H1 (cell line): ENCODE results near the gene ACAP3. TPM values are rescaled to one million over a fixed set of nuclear protein-coding genes. Genes with fewer than 3 reads are reported as not detected.
A peak's percentile ranks its signal among the peaks of the same experiment; 100 is the strongest.

ENCODE experiments used
- CTCF ChIA-PET: fragments of 300-600 bp; sonication (Branson Sonifier 250); formaldehyde crosslinking; loops from one replicate; lab custom pipeline; 2021; ENCODE audit not compliant: partially characterized antibody; lab: Charles Lee
- POLR2A ChIA-PET: fragments of 300-600 bp; sonication (Branson Sonifier 250); formaldehyde crosslinking; loops from one replicate; lab custom pipeline; 2021; ENCODE audit warnings: inconsistent platforms; ENCODE audit not compliant: partially characterized antibody; lab: Charles Lee
- DNase-seq, 2 experiments: peaks; one replicate each; pipeline versions ENCODE4 v3.0.0 to v3.0.0-alpha.2; 2010 to 2022; ENCODE audit warnings: low spot score in 2 of 2, low read depth in 1 of 2, mixed read lengths in 1 of 2
- FAIRE-seq: peaks from 2 replicates; lab custom pipeline; 2011; peaks lifted over from hg19 to GRCh38; lab: Jason Lieb, UNC
- H2AFZ ChIP-seq: 2 replicates; pipeline ENCODE4 v1.8.1; 2012; ENCODE audit warnings: low read length, inconsistent platforms
- H2AK5ac ChIP-seq: 2 replicates; pipeline ENCODE4 v1.6.1; 2013; ENCODE audit warnings: low read depth, low read length
- H2BK120ac ChIP-seq: replicated peaks from 2 replicates; pipeline ENCODE3; 2013; ENCODE audit warnings: low read depth, low read length, inconsistent platforms
- H2BK12ac ChIP-seq: 2 replicates; pipeline ENCODE4 v1.6.1; 2013; ENCODE audit warnings: low read depth, low read length
- H2BK15ac ChIP-seq: 2 replicates; pipeline ENCODE4 v1.6.1; 2013; ENCODE audit warnings: low read length
- H2BK20ac ChIP-seq: 2 replicates; pipeline ENCODE4 v1.6.1; 2013; ENCODE audit warnings: low read length
- H2BK5ac ChIP-seq: 2 replicates; pipeline ENCODE4 v1.6.1; 2013; ENCODE audit warnings: low read depth, low read length
- H3K14ac ChIP-seq: 2 replicates; pipeline ENCODE4 v1.6.1; 2013; ENCODE audit warnings: inconsistent platforms; ENCODE audit not compliant: insufficient read length
- H3K18ac ChIP-seq: 2 replicates; pipeline ENCODE4 v1.6.1; 2013; ENCODE audit warnings: low read length; ENCODE audit errors: extremely low read depth
- H3K23ac ChIP-seq: 2 replicates; pipeline ENCODE4 v1.6.1; 2013; ENCODE audit warnings: inconsistent platforms; ENCODE audit not compliant: insufficient read length
- H3K23me2 ChIP-seq: 2 replicates; pipeline ENCODE4 v1.6.1; 2013; ENCODE audit warnings: low read depth, low read length
- H3K27ac ChIP-seq: 2 replicates; pipeline ENCODE4 v1.6.1; 2011; ENCODE audit warnings: low read depth, low read length, inconsistent platforms
- H3K27me3 ChIP-seq, 4 experiments: replicated peaks in 1 of 4; 1 replicate in 1 of 4; 2 replicates in 3 of 4; pipeline versions ENCODE4 v1.6.1 to v1.8.1; 2011 to 2013; ENCODE audit warnings: low read length in 3 of 4, mild to moderate bottlenecking in 3 of 4, inconsistent platforms in 2 of 4, mixed read lengths in 2 of 4, moderate library complexity in 1 of 4; ENCODE audit not compliant: control insufficient read depth in 3 of 4, insufficient read depth in 3 of 4; ENCODE audit errors: extremely low read depth in 1 of 4
- H3K36me3 ChIP-seq, 4 experiments: 2 replicates each; pipeline versions ENCODE4 v1.6.1 to v1.8.1; 2011 to 2013; ENCODE audit warnings: mild to moderate bottlenecking in 4 of 4, low read length in 3 of 4, moderate library complexity in 2 of 4, control low read depth in 1 of 4, inconsistent platforms in 1 of 4; ENCODE audit not compliant: insufficient read depth in 4 of 4, control insufficient read depth in 2 of 4
- H3K4ac ChIP-seq: replicated peaks from 2 replicates; pipeline ENCODE3; 2013; ENCODE audit warnings: low read length, low read depth, mixed read lengths, inconsistent platforms; ENCODE audit not compliant: insufficient read length
- H3K4me1 ChIP-seq, 4 experiments: replicated peaks in 1 of 4; 1 replicate in 1 of 4; 2 replicates in 3 of 4; pipeline versions ENCODE4 v1.6.1 to v1.8.1; 2011 to 2013; ENCODE audit warnings: low read length in 3 of 4, inconsistent platforms in 2 of 4, mixed read lengths in 1 of 4; ENCODE audit not compliant: insufficient read depth in 4 of 4, control insufficient read depth in 3 of 4
- H3K4me2 ChIP-seq, 2 experiments: 2 replicates each; pipeline versions ENCODE4 v1.6.1 to v1.8.1; 2011 to 2013; ENCODE audit warnings: low read depth in 2 of 2, low read length in 2 of 2, control low read depth in 1 of 2, inconsistent platforms in 1 of 2, mild to moderate bottlenecking in 1 of 2; ENCODE audit not compliant: insufficient read depth in 1 of 2
- H3K4me3 ChIP-seq, 4 experiments: fragments of 200-600, 300-600 bp in 1 of 4; sonication (generic), shearing (Covaris generic), sonication (Bioruptor Twin) in 1 of 4; 2 replicates each; pipeline versions ENCODE4 v1.5.1 to v1.8.1; 2011 to 2016; ENCODE audit warnings: low read length in 4 of 4, low read depth in 3 of 4, control low read depth in 2 of 4, inconsistent platforms in 2 of 4, mild to moderate bottlenecking in 2 of 4, mixed read lengths in 1 of 4, moderate library complexity in 1 of 4; ENCODE audit not compliant: insufficient read depth in 2 of 4; ENCODE audit errors: extremely low read depth in 1 of 4
- H3K56ac ChIP-seq: replicated peaks from 2 replicates; pipeline ENCODE3; 2013; ENCODE audit warnings: low read depth, mild to moderate bottlenecking, mixed read lengths, low read length, inconsistent platforms; ENCODE audit not compliant: insufficient read length
- H3K79me1 ChIP-seq: 2 replicates; pipeline ENCODE4 v1.6.1; 2013; ENCODE audit warnings: low read depth, low read length, control low read depth
- H3K79me2 ChIP-seq, 2 experiments: 2 replicates each; pipeline versions ENCODE4 v1.6.1 to v1.8.1; 2012 to 2013; ENCODE audit warnings: low read length in 2 of 2, mild to moderate bottlenecking in 2 of 2, inconsistent platforms in 1 of 2; ENCODE audit not compliant: insufficient read depth in 2 of 2, control insufficient read depth in 1 of 2
- H3K9ac ChIP-seq, 4 experiments: replicated peaks in 1 of 4; 1 replicate in 1 of 4; 2 replicates in 3 of 4; pipeline versions ENCODE4 v1.6.1 to v1.8.1; 2011 to 2013; ENCODE audit warnings: low read depth in 3 of 4, low read length in 3 of 4, control low read depth in 2 of 4, mild to moderate bottlenecking in 2 of 4, moderate library complexity in 2 of 4, inconsistent platforms in 1 of 4; ENCODE audit errors: extremely low read depth in 1 of 4
- H3K9me3 ChIP-seq, 2 experiments: 2 replicates each; pipeline versions ENCODE4 v1.6.1 to v1.8.1; 2012 to 2013; ENCODE audit warnings: mild to moderate bottlenecking in 2 of 2, moderate library complexity in 2 of 2, control low read depth in 1 of 2, inconsistent platforms in 1 of 2, low read depth in 1 of 2, low read length in 1 of 2, mixed read lengths in 1 of 2; ENCODE audit not compliant: insufficient read depth in 2 of 2
- H4K20me1 ChIP-seq, 2 experiments: replicated peaks in 1 of 2; 2 replicates each; pipeline versions ENCODE3 to v1.8.1; 2011 to 2013; ENCODE audit warnings: inconsistent platforms in 2 of 2, low read length in 2 of 2, mild to moderate bottlenecking in 1 of 2; ENCODE audit not compliant: insufficient read depth in 2 of 2, control insufficient read depth in 1 of 2
- H4K5ac ChIP-seq: 2 replicates; pipeline ENCODE4 v1.6.1; 2013; ENCODE audit warnings: low read length, low read depth, mixed read lengths, inconsistent platforms; ENCODE audit not compliant: insufficient read length
- H4K8ac ChIP-seq: 2 replicates; pipeline ENCODE4 v1.8.0; 2013; ENCODE audit warnings: mild to moderate bottlenecking, moderate library complexity, low read length, inconsistent platforms; ENCODE audit not compliant: insufficient read depth; ENCODE audit errors: extremely low read depth
- H4K91ac ChIP-seq: replicated peaks from 2 replicates; pipeline ENCODE3; 2013; ENCODE audit warnings: low read length, mixed read lengths, inconsistent platforms; ENCODE audit not compliant: insufficient read length
- CHD1 ChIP-seq: IDR thresholded peaks from 2 replicates; pipeline ENCODE4 v1.6.1; 2012; ENCODE audit warnings: low read depth, low read length, improper control_type of control experiment
- SP2 ChIP-seq: IDR thresholded peaks from 2 replicates; pipeline ENCODE4 v1.6.1; 2012; ENCODE audit warnings: mild to moderate bottlenecking, low read length, inconsistent platforms
- SP4 ChIP-seq: IDR thresholded peaks from 2 replicates; pipeline ENCODE4 v1.6.1; 2012; ENCODE audit warnings: low read length, inconsistent platforms
- WGBS, 2 experiments: shearing (Covaris generic) in 1 of 2; methylation state at CpG; one replicate each; pipeline versions ENCODE4 v1.1.6 to v1.1.7; 2013 to 2015; ENCODE audit warnings: low lambda C conversion rate in 2 of 2, mixed read lengths in 2 of 2, inconsistent platforms in 1 of 2, low coverage in 1 of 2, missing lambda C conversion rate in 1 of 2; ENCODE audit not compliant: insufficient replicate concordance in 2 of 2, insufficient coverage in 1 of 2, insufficient read length in 1 of 2; ENCODE audit errors: extremely low coverage in 1 of 2, missing lambda C conversion rate in 1 of 2; 5-methylcytosine and 5-hydroxymethylcytosine counted together
- polyA plus RNA-seq, 7 experiments: library from polyadenylated mRNA; depleted of rRNA in 3 of 7; stranded (reverse) in 5 of 7; unstranded in 2 of 7; fragments of >200 nt in 5 of 7; fragments of 200-250 nt in 2 of 7; gene quantifications; 1 replicate in 5 of 7; 2 replicates in 1 of 7; 4 replicates in 1 of 7; pipeline versions ENCODE4 v1.2.1 to v1.2.3, GENCODE V29; 2011 to 2013; ENCODE audit warnings: missing spikeins in 2 of 7, mixed read lengths in 2 of 7
- total RNA-seq: library from RNA; stranded (reverse); fragmentation: NEBNext Ultra II Directional; extraction: Animal tissue kit (Norgen Biotek cat#: 25700); gene quantifications from 2 replicates; pipeline ENCODE4 v1.2.1, GENCODE V29; 2021
- TF ChIP-seq, protein P1 (sequence below), 3 experiments: IDR thresholded peaks; 1 replicate in 2 of 3; 2 replicates in 1 of 3; pipeline versions ENCODE4 v1.5.1 to v1.6.1; 2011; ENCODE audit warnings: low read length in 3 of 3, mild to moderate bottlenecking in 3 of 3, inconsistent platforms in 2 of 3, low read depth in 1 of 3, moderate library complexity in 1 of 3; ENCODE audit not compliant: insufficient read depth in 1 of 3; ENCODE audit errors: control extremely low read depth in 1 of 3

The ACAP3 gene
- total and polyA plus RNA-seq, 2 of the 8 experiments (the other 6 are each of a cell fraction or from before 2014, with no cell fraction given) = 14.8 to 28.3 TPM

DNA sequence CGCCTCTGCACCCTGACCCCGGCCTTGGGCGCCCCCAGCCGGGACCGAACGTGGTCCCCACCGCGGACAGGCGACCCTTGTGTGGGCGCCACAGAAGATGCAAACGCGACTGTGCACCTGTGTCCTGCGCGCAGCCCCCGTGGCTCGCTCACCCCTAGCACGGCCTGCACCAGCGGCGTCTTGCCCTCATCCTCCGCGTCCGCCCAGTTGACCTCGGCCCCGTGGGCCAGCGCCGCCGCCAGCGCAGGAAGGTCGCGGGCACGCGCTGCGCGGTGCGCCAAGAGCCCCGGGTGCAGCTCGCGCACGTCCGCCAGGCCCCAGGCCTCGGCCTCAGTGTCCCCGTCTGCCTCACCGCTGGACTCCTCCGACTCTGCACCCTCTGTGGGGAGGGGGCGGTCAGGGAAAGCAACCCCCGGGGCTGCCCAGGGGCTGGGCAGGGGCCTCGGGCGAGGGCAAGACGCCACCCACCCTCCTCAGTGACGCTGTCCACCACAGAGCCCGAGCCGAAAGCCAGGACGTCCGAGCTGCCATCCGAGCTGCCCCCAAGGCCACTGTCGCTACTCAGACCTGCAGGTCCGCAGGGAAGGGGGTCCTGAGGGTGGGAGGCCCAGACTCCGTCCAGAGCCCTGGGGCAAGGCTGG, 13.4 kb downstream of the ACAP3 start:
- no peak overlapping the region; the same call in 1 of the 2 replicates for H3K18ac ChIP-seq
- H2BK12ac ChIP-seq = no peak overlapping the region
- peaks cover 0 to 12% (median 0%) of the 10 kb centered on the region in 4 experiments; a peak in 2 of 7 replicates for H3K4me1 ChIP-seq
- no peak overlapping the region for H3K23ac ChIP-seq
- H3K4ac ChIP-seq = no peak overlapping the region
- no peak overlapping the region for H2BK15ac ChIP-seq
- no peak overlapping the region for H2BK20ac ChIP-seq
- H3K79me2 ChIP-seq = no peaks in the 10 kb centered on the region
- H3K79me1 ChIP-seq = no peaks in the 10 kb centered on the region
- peak overlapping the region in 1 of 4 experiments; percentile 47; a peak in 2 of 8 replicates for H3K4me3 ChIP-seq
- ChIA-PET CTCF (interaction anchor here (0.8 to 1.0 kb wide), 2 partner anchors 9 to 319 kb away, joined by 3 to 4 read pairs; no protein-coding TSS in a partner anchor), POLR2A (interaction anchor here (0.9 to 1.3 kb wide), 3 partner anchors 15 to 31 kb away, joined by 3 to 4 read pairs (median 3); no protein-coding TSS in a partner anchor)
- no peak overlapping the region for H3K14ac ChIP-seq
- peaks cover 0 to 7% (median 0%) of the 10 kb centered on the region in 4 experiments; a peak in 1 of 8 replicates for H3K36me3 ChIP-seq
- no peak overlapping the region for H4K5ac ChIP-seq
- 91% methylated on average over 51 of the region's 58 CpGs; no CpG with 5 or more reads in 1 of the 2 experiments for WGBS, 2 experiments
- no peaks in the 10 kb centered on the region for H3K9me3 ChIP-seq
- H3K4me2 ChIP-seq = peak overlapping the region; percentile 35 to 61; a peak in 3 of 4 replicates
- no peak overlapping the region for H2BK5ac ChIP-seq
- FAIRE-seq (no peak), DNase-seq (no peak)
- no peak overlapping the region for H4K91ac ChIP-seq
- peaks cover 2 to 7% of the 10 kb centered on the region in 2 experiments for H4K20me1 ChIP-seq
- H3K9ac ChIP-seq = no peak overlapping the region
- H4K8ac ChIP-seq = no peak overlapping the region; the same call in 1 of the 2 replicates
- no peak overlapping the region for H2BK120ac ChIP-seq
- peaks cover 0 to 3% (median 0%) of the 10 kb centered on the region in 4 experiments; a peak in 1 of 7 replicates for H3K27me3 ChIP-seq
- TF ChIP-seq CHD1 (no peak), SP2 (no peak), SP4 (no peak)
- TF ChIP-seq, protein P1, sequence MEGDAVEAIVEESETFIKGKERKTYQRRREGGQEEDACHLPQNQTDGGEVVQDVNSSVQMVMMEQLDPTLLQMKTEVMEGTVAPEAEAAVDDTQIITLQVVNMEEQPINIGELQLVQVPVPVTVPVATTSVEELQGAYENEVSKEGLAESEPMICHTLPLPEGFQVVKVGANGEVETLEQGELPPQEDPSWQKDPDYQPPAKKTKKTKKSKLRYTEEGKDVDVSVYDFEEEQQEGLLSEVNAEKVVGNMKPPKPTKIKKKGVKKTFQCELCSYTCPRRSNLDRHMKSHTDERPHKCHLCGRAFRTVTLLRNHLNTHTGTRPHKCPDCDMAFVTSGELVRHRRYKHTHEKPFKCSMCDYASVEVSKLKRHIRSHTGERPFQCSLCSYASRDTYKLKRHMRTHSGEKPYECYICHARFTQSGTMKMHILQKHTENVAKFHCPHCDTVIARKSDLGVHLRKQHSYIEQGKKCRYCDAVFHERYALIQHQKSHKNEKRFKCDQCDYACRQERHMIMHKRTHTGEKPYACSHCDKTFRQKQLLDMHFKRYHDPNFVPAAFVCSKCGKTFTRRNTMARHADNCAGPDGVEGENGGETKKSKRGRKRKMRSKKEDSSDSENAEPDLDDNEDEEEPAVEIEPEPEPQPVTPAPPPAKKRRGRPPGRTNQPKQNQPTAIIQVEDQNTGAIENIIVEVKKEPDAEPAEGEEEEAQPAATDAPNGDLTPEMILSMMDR (IDR thresholded peaks at IDR 0.05; ENCODE audit: control extremely low read depth in 1 of 3, insufficient read depth in 1 of 3, low read depth in 1 of 3, low read length in 3 of 3) = no peak
- no peak overlapping the region for H2AFZ ChIP-seq
- no peaks in the 10 kb centered on the region for H3K23me2 ChIP-seq
- no peak overlapping the region for H3K56ac ChIP-seq
- no peak overlapping the region for H2AK5ac ChIP-seq
- no peak overlapping the region for H3K27ac ChIP-seq
